Transverse colon (tissue), 4 donors: Measurements from ENCODE around the gene ZC3H13. TPM values are rescaled to one million over a fixed set of nuclear protein-coding genes. Genes with fewer than 3 reads are reported as not detected.

ENCODE experiments used
- DNase-seq: peaks from one replicate; pipeline ENCODE4 v3.0.0-alpha.2; 2019
- H3K27ac ChIP-seq, 4 donors: fragments of 200-600 bp; sonication (generic); 2 replicates each; pipeline ENCODE4 v1.5.1; 2016 to 2018; ENCODE audit warnings: inconsistent platforms in 4 of 4
- H3K27me3 ChIP-seq: fragments of 200-600 bp; sonication (generic); 2 replicates; pipeline ENCODE4 v1.5.1; 2017; ENCODE audit warnings: inconsistent platforms
- H3K36me3 ChIP-seq, 4 donors: fragments of 200-600 bp; sonication (generic); 2 replicates each; pipeline ENCODE4 v1.5.1; 2017 to 2019; ENCODE audit warnings: inconsistent platforms in 4 of 4
- H3K4me1 ChIP-seq, 4 donors: fragments of 200-600 bp; sonication (generic); 2 replicates each; pipeline ENCODE4 v1.5.1; 2017 to 2020; ENCODE audit warnings: inconsistent platforms in 4 of 4
- H3K4me3 ChIP-seq, 4 donors: fragments of 200-600 bp; sonication (generic); 1 replicate in 1 of 4; 2 replicates in 3 of 4; pipeline versions ENCODE4 v1.5.1 to v1.6.1; 2017 to 2019; ENCODE audit warnings: inconsistent platforms in 4 of 4
- H3K9me3 ChIP-seq, 2 donors: fragments of 200-600 bp; sonication (generic); 2 replicates each; pipeline ENCODE4 v1.5.1; 2017 to 2019; ENCODE audit warnings: inconsistent platforms in 2 of 2
- CTCF ChIP-seq, 5 experiments: fragments of 200-600 bp in 3 of 5; fragments of 450-650 bp in 2 of 5; sonication (generic) in 3 of 5; IDR thresholded peaks; 1 replicate in 2 of 5; 2 replicates in 3 of 5; pipeline ENCODE4 v1.5.1; 2016 to 2017; ENCODE audit warnings: antibody characterized with exemption in 5 of 5, inconsistent platforms in 3 of 5, mild to moderate bottlenecking in 2 of 5, moderate library complexity in 1 of 5
- EP300 ChIP-seq: sonication (generic); formaldehyde crosslinking; IDR thresholded peaks from one replicate; pipeline ENCODE4 v1.6.1; 2017; ENCODE audit warnings: antibody characterized with exemption, low read depth
- POLR2A ChIP-seq: fragments of 450-650 bp; IDR thresholded peaks from one replicate; pipeline ENCODE4 v1.6.1; 2016; ENCODE audit warnings: antibody characterized with exemption, mild to moderate bottlenecking, moderate library complexity
- POLR2AphosphoS5 ChIP-seq, 3 donors: sonication (generic); formaldehyde crosslinking; IDR thresholded peaks; one replicate each; pipeline ENCODE4 v1.6.1; 2016; ENCODE audit warnings: antibody characterized with exemption in 3 of 3
- WGBS, 2 donors: methylation state at CpG; one replicate each; pipeline ENCODE4 v1.1.5; 2018; ENCODE audit warnings: low coverage in 1 of 2; 5-methylcytosine and 5-hydroxymethylcytosine counted together
- in situ Hi-C, 4 donors: fragments of 200-750 bp; cut with MboI; loops; one replicate each; pipeline versions ENCODE4 v1.15.0 to v1.15.1; 2017; ENCODE audit warnings: low sequenced_read_pairs in 3 of 4, low pct_ligation_motif_present in 1 of 4, low pct_unique_long_range_greater_than_20kb in 1 of 4
- intact Hi-C: fragments of 100-400 bp; cut with DNase I; formaldehyde crosslinking; loops from one replicate; pipeline ENCODE4 v1.15.1; 2023; ENCODE audit warnings: low total_unique reads
- total RNA-seq, 4 donors: library from RNA; depleted of rRNA; stranded (reverse); fragments of >200 nt; gene quantifications; one replicate each; pipeline ENCODE4 v1.1.0, GENCODE V29; 2016

ZC3H13 gene
- total RNA-seq, 4 donors from 2014 or later: 14.2 to 67.5 (median 23.7) TPM

DNA sequence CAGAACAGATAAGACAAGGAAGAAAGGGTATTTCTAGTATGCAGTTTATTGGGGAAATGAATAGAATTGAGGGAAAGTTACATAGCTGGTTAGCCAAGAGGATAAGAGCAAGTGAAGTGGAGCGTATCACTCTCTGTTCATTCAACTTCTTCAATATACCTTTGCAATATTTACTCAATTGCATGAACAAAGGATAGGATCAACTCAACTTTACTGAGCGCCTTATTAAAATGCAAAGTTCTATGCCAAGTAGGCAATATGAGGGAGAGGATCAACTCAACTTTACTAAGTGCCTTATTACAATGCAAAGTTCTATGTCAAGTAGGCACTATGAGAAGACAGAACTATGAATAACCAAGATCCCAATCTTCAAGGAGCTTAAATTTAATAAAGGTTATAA is 43.9 kb downstream of the ZC3H13 start:
- Histone ChIP-seq H3K27me3 (no peaks in the 10 kb centered on the region), H3K36me3 (peaks cover 0 to 45% (median 18%) of the 10 kb centered on the region in 4 donors)
- WGBS, 2 donors: 97 to 100% methylated on average over 2 of the region's 2 CpGs

DNA sequence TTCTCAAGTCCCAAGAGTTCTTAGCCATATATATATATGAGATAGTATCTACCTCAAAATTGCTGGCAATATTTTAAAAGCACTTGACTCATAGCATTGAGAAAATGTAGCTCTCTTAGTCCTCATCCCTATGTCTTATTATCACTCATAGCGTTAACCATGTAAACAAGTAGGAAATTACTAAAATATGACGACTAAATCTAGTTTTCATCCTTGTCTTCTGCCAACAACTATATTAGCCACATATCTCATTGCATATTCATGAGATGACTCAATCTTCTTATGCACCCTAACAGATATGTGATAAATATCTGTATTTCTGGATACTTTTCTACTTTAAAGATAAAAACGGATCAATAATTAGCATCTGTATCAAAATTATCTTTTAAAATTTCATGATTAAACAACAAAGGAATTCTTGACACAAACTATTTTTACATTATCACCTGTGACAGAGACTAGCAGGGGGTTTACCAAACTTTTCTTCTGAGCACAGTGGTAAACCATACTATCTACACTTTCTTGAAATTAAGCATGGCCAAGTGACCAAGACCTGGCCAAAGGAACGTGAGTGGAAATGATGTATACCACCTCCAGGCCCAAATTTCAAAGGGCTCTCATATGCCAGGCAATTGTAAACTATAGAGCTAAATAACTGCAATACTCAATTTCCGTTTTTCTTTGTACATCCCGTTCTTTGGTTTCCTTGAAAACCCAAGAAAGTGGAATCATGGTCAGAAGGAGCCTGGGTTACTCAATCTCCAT is 45.7 kb downstream of the ZC3H13 start:
- WGBS, 2 donors: 87 to 94% methylated on average over 6 of the region's 6 CpGs
- Histone ChIP-seq H3K27me3 (no peaks in the 10 kb centered on the region), H3K27ac (no peak overlapping the region), H3K9me3 (no peaks in the 10 kb centered on the region), H3K36me3 (peaks cover 0 to 52% (median 22%) of the 10 kb centered on the region in 4 donors), H3K4me1 (no peaks in the 10 kb centered on the region), H3K4me3 (no peak overlapping the region)
- intact Hi-C loops: no loop called here
- TF ChIP-seq POLR2AphosphoS5 (IDR thresholded peaks at IDR 0.05) (no peak), CTCF (IDR thresholded peaks at IDR 0.05) (no peak), EP300 (no peak), POLR2A (no peak)
- DNase-seq: no peak
- in situ Hi-C loops: no loop called here

More for the DNA sequence above, 43.9 kb downstream of the ZC3H13 start:
- no peaks in the 10 kb centered on the region for H3K9me3 ChIP-seq
- H3K4me3 ChIP-seq: no peak overlapping the region
- no peaks in the 10 kb centered on the region for H3K4me1 ChIP-seq
- no peak for DNase-seq
- intact Hi-C loops: no loop called here
- in situ Hi-C loops: no loop called here
- TF ChIP-seq POLR2A (no peak), EP300 (no peak), CTCF (IDR thresholded peaks at IDR 0.05) (no peak), POLR2AphosphoS5 (IDR thresholded peaks at IDR 0.05) (no peak)
- no peak overlapping the region for H3K27ac ChIP-seq

DNA sequence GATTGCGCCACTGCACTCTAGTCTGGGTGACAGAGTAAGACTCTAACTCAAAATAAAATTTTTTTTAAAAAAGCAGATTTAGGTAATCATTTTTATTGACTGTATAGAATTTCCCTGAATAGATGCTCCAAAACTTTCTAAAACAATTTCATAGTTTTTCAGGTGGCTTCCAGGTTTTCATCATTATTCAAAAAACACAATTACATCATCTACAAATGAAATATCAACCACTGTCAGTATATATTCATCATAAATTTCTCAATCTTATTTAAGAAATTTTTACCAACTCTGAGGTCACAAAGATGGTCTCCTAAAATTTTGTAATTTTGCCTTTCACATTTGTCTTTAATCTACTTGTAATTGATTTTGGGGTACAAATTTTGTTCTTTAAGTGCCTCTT is 48.1 kb downstream of the ZC3H13 start:
- peaks cover 0 to 56% (median 24%) of the 10 kb centered on the region in 4 donors for H3K36me3 ChIP-seq
- no peaks in the 10 kb centered on the region for H3K4me1 ChIP-seq
- WGBS, 2 donors: 93 to 100% methylated on average over 1 of the region's 1 CpG
- no peaks in the 10 kb centered on the region for H3K9me3 ChIP-seq
- H3K27ac ChIP-seq: no peak overlapping the region
- TF ChIP-seq EP300: no peak
- TF ChIP-seq POLR2A: no peak
- TF ChIP-seq CTCF (IDR thresholded peaks at IDR 0.05): no peak
- no peak for TF ChIP-seq POLR2AphosphoS5 (IDR thresholded peaks at IDR 0.05)
- no peaks in the 10 kb centered on the region for H3K27me3 ChIP-seq
- DNase-seq: no peak
- no peak overlapping the region for H3K4me3 ChIP-seq
- intact Hi-C loops: no loop called here
- in situ Hi-C loops: no loop called here

DNA sequence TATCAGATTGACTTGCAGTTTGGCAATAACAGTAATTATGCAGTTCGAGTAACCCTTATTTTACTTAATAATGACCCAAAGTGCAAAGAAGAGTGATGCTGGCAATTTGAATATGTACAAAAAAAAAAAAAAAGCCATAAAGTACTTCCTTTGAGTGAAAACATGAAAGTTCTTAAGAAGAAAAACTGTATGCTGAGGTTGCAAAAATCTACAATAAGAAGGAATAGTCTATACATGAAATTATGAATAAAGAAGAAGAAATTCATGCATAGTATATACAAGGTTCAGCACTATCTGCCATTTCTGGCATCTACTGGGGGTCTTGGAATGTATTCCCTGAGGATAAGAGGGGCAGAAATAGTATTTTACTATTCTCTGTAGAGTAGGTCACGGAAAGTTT is 55.9 kb downstream of the ZC3H13 start:
- WGBS, 2 donors: 91 to 95% methylated on average over 2 of the region's 2 CpGs
- Histone ChIP-seq H3K9me3 (no peaks in the 10 kb centered on the region), H3K36me3 (peaks cover 0 to 25% (median 11%) of the 10 kb centered on the region in 4 donors), H3K4me3 (no peak overlapping the region), H3K27me3 (no peaks in the 10 kb centered on the region), H3K27ac (no peak overlapping the region), H3K4me1 (no peaks in the 10 kb centered on the region)
- in situ Hi-C loops: loop anchor here in 1 of 4 donors (25.0 kb wide), 1 partner anchor 484 kb away; no protein-coding TSS in a partner anchor
- DNase-seq: no peak
- TF ChIP-seq POLR2A (no peak), CTCF (IDR thresholded peaks at IDR 0.05) (no peak), EP300 (no peak)
- intact Hi-C loops: no loop called here
